IPS-20b (cell line): ENCODE results near the gene WBP1.

Experiments used
- H3K27ac ChIP-seq: one replicate; pipeline ENCODE4 v1.5.1; 2013; ENCODE audit warnings: low read length
- H3K27me3 ChIP-seq: 2 replicates; pipeline ENCODE4 v1.6.1; 2013; ENCODE audit warnings: mild to moderate bottlenecking, low read length, inconsistent platforms; ENCODE audit not compliant: insufficient read depth
- H3K36me3 ChIP-seq: 2 replicates; pipeline ENCODE4 v1.6.1; 2013; ENCODE audit warnings: low read depth, mild to moderate bottlenecking, inconsistent platforms, low read length, moderate library complexity; ENCODE audit not compliant: insufficient read depth
- H3K4me1 ChIP-seq: 2 replicates; pipeline ENCODE4 v1.6.1; 2013; ENCODE audit warnings: mild to moderate bottlenecking, control low read depth, inconsistent platforms, low read length, moderate library complexity; ENCODE audit not compliant: insufficient read depth
- H3K4me3 ChIP-seq: 2 replicates; pipeline ENCODE4 v1.5.1; 2013; ENCODE audit warnings: mild to moderate bottlenecking, low read length, inconsistent platforms
- H3K9ac ChIP-seq: 2 replicates; pipeline ENCODE4 v1.6.1; 2013; ENCODE audit warnings: low read depth, mild to moderate bottlenecking, inconsistent platforms, low read length, moderate library complexity
- H3K9me3 ChIP-seq: 2 replicates; pipeline ENCODE4 v1.6.1; 2013; ENCODE audit warnings: mild to moderate bottlenecking, low read depth, low read length, inconsistent platforms; ENCODE audit not compliant: insufficient read depth

WBP1 gene

GRCh38 chr2:74430502-74430901 lies 27.7 kb upstream of the WBP1 start:
- peaks cover 71% of the 10 kb centered on the region for H3K36me3 ChIP-seq
- H3K4me3 ChIP-seq: no peak overlapping the region
- H3K9me3 ChIP-seq: no peaks in the 10 kb centered on the region
- no peak overlapping the region for H3K27ac ChIP-seq
- H3K9ac ChIP-seq: no peak overlapping the region
- H3K4me1 ChIP-seq: no peaks in the 10 kb centered on the region
- no peaks in the 10 kb centered on the region for H3K27me3 ChIP-seq

GRCh38 chr2:74436111-74436805 lies 22.0 kb upstream of the WBP1 start:
- Histone ChIP-seq H3K27ac (no peak overlapping the region), H3K27me3 (peaks cover 2% of the 10 kb centered on the region; the same call in 1 of the 2 replicates), H3K9ac (no peak overlapping the region), H3K36me3 (peaks cover 20% of the 10 kb centered on the region), H3K9me3 (no peaks in the 10 kb centered on the region), H3K4me3 (0 out of 2 replicates have a peak overlapping the region, but pooled peaks have one; percentile 5), H3K4me1 (peaks cover 32% of the 10 kb centered on the region)

GRCh38 chr2:74436848-74437695 lies 21.2 kb upstream of the WBP1 start:
- Histone ChIP-seq H3K4me3 (peak overlapping the region; percentile 5; the same call in 1 of the 2 replicates), H3K36me3 (peaks cover 12% of the 10 kb centered on the region), H3K9me3 (no peaks in the 10 kb centered on the region), H3K4me1 (peaks cover 32% of the 10 kb centered on the region), H3K9ac (no peak overlapping the region), H3K27ac (no peak overlapping the region), H3K27me3 (peaks cover 10% of the 10 kb centered on the region; the same call in 1 of the 2 replicates)

GRCh38 chr2:74438248-74438647 lies 20.0 kb upstream of the WBP1 start:
- Histone ChIP-seq H3K4me3 (peak overlapping the region; percentile 7; the same call in 1 of the 2 replicates), H3K9ac (no peak overlapping the region), H3K27ac (no peak overlapping the region)

GRCh38 chr2:74439373-74439772 lies 18.9 kb upstream of the WBP1 start:
- Histone ChIP-seq H3K9ac (peak overlapping the region; percentile 92; the same call in 1 of the 2 replicates), H3K27ac (no peak overlapping the region), H3K27me3 (peaks cover 20% of the 10 kb centered on the region; the same call in 1 of the 2 replicates)

More at GRCh38 chr2:74438248-74438647, 20.0 kb upstream of the WBP1 start:
- peaks cover 32% of the 10 kb centered on the region for H3K4me1 ChIP-seq
- peaks cover 15% of the 10 kb centered on the region; the same call in 1 of the 2 replicates for H3K27me3 ChIP-seq
- H3K9me3 ChIP-seq: no peaks in the 10 kb centered on the region
- peaks cover 6% of the 10 kb centered on the region; the same call in 1 of the 2 replicates for H3K36me3 ChIP-seq

GRCh38 chr2:74439803-74440377 lies 18.3 kb upstream of the WBP1 start:
- Histone ChIP-seq H3K27ac (peak overlapping the region; percentile 67), H3K27me3 (peaks cover 24% of the 10 kb centered on the region; the same call in 1 of the 2 replicates), H3K4me3 (peak overlapping the region; percentile 94), H3K4me1 (peaks cover 32% of the 10 kb centered on the region), H3K9me3 (no peaks in the 10 kb centered on the region), H3K36me3 (peaks cover 6% of the 10 kb centered on the region; the same call in 1 of the 2 replicates), H3K9ac (peak overlapping the region; percentile 92)

More at GRCh38 chr2:74439373-74439772, 18.9 kb upstream of the WBP1 start:
- H3K9me3 ChIP-seq: no peaks in the 10 kb centered on the region
- H3K4me3 ChIP-seq: peak overlapping the region; percentile 94
- H3K36me3 ChIP-seq: peaks cover 6% of the 10 kb centered on the region; the same call in 1 of the 2 replicates
- H3K4me1 ChIP-seq: peaks cover 32% of the 10 kb centered on the region

GRCh38 chr2:74440378-74441169 lies 17.7 kb upstream of the WBP1 start:
- Histone ChIP-seq H3K27me3 (peaks cover 24% of the 10 kb centered on the region; the same call in 1 of the 2 replicates), H3K27ac (peak overlapping the region; percentile 67), H3K9ac (peak overlapping the region; percentile 92), H3K36me3 (peaks cover 6% of the 10 kb centered on the region; the same call in 1 of the 2 replicates), H3K4me1 (peaks cover 32% of the 10 kb centered on the region), H3K9me3 (no peaks in the 10 kb centered on the region), H3K4me3 (peak overlapping the region; percentile 94)

- Histone ChIP-seq H3K27ac (peak overlapping the region; percentile 67), H3K4me1 (peaks cover 32% of the 10 kb centered on the region), H3K9me3 (no peaks in the 10 kb centered on the region), H3K4me3 (peak overlapping the region; percentile 94), H3K36me3 (peaks cover 6% of the 10 kb centered on the region; the same call in 1 of the 2 replicates), H3K9ac (peak overlapping the region; percentile 92), H3K27me3 (peaks cover 24% of the 10 kb centered on the region; the same call in 1 of the 2 replicates)
Measured at GRCh38 chr2:74441170-74441689, 17.0 kb upstream of the WBP1 start.

GRCh38 chr2:74441690-74442482 lies 16.4 kb upstream of the WBP1 start, which contains the start of gene RTKN:
Gene RTKN (minus strand): TSS chr2:74441937. CDS start chr2:74441816, 121 bp downstream.
- H3K4me3 ChIP-seq: peak within 1 kb of the TSS; percentile 94

More at GRCh38 chr2:74441690-74442482, 16.4 kb upstream of the WBP1 start, which contains the start of gene RTKN:
- Histone ChIP-seq H3K9me3 (no peaks in the 10 kb centered on the region), H3K27ac (peak within 1 kb of the TSS; percentile 67), H3K27me3 (peaks cover 24% of the 10 kb centered on the region; the same call in 1 of the 2 replicates), H3K36me3 (peaks cover 6% of the 10 kb centered on the region; the same call in 1 of the 2 replicates), H3K9ac (peak within 1 kb of the TSS; percentile 92), H3K4me1 (peaks cover 29% of the 10 kb centered on the region)
